Fibroblast of lung (primary cell): ENCODE measurements around the gene DES.

ENCODE experiments used
- CTCF ChIP-seq, 2 donors: IDR thresholded peaks in 1 of 2; conservative IDR thresholded peaks in 1 of 2; 1 replicate in 1 of 2; 2 replicates in 1 of 2; pipeline ENCODE4 v1.5.1; 2011 to 2012; ENCODE audit warnings: low read length in 2 of 2, control low read depth in 1 of 2, inconsistent platforms in 1 of 2, low read depth in 1 of 2, mild to moderate bottlenecking in 1 of 2
- EZH2 ChIP-seq: IDR thresholded peaks from 2 replicates; pipeline ENCODE4 v1.5.1; 2012; ENCODE audit warnings: low read length, control low read depth, mild to moderate bottlenecking; ENCODE audit errors: missing control alignments

GRCh38 chr2:219430633-219431615, 12.7 kb downstream of the DES start:
- TF ChIP-seq CTCF (conservative IDR thresholded peaks at IDR 0.05 in 1 of 2, IDR thresholded peaks at IDR 0.05 in 1 of 2; ENCODE audit: low read depth in 1 of 2, low read length in 2 of 2) (peak in 1 of 2 donors; percentile 27), EZH2 (no peak)
